ENCODE measurements around the gene OMG.

Gene OMG

DNA sequence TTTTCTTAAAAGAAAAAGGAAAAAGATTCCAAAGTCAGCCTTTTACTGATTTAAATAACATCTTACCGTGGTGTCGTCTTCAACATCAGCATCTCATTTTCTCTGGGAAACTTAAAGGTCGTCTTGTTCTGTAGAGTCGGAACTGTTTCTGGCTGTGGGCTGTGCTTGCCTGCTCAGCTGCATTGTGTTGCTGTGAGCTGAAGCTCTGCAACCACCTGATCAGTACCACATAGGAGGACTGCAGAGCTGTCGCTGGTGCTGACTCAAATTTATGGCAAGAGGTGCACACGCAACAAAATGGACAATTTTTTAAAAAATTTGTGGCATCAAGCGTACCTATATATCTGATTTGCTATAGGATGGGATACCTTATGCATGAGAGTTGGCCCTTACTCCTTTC lies at the start of gene OMG:
TSS of gene OMG (minus strand) at position 150 of the 400 bp plus-strand sequence. CDS start 908 bp downstream, outside the sequence.
- TF ChIP-seq TCF12 (IDR thresholded peaks at IDR 0.05; ENCODE audit: low read depth) (no peak), YY1 (IDR thresholded peaks at IDR 0.05; ENCODE audit: low read depth) (no peak), CREB1 (IDR thresholded peaks at IDR 0.05; ENCODE audit: low read depth) (no peak), MAX (IDR thresholded peaks at IDR 0.05) (no peak), TAF1 (IDR thresholded peaks at IDR 0.05; ENCODE audit: low read depth) (no peak), EP300 (IDR thresholded peaks at IDR 0.05; ENCODE audit: borderline replicate concordance) (no peak), ZBTB7A (IDR thresholded peaks at IDR 0.05; ENCODE audit: low read depth) (no peak), FOXM1 (IDR thresholded peaks at IDR 0.05; ENCODE audit: borderline replicate concordance, low read depth) (no peak), TEAD4 (IDR thresholded peaks at IDR 0.05) (no peak)

DNA sequence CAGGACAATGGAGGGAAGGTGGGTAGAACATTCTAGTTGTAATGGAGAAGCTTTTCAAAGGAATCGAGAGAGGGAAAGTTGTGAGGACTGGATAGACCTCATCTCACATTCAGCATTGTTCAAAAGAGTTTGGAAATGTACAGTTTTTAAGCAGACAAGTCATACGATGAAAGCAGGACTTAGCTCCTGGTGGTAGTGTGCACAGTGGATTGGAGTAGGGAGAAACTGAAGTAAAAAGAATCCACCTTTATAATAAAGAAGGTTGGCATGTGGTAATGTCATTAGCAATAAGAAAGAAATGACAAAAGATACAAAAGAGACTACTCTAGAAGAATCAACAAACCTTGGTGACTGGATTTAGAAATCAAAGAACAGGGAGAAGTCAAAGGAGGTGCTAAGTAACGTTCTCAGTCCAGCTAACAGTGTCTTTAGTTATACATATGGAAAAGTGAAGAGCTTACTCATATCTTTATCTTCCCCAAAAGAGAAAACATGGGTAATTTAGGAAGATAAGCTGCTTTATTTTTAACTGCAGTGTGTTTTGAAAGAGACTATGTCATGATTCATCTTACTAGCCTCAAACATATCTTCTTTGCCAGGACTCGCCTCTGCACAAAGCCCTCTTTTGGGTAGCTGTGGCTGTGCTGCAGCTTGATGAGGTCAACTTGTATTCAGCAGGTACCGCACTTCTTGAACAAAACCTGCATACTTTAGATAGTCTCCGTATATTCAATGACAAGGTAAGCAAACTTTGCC lies 43.0 kb upstream of the OMG start:
- no peak for TF ChIP-seq YY1 (IDR thresholded peaks at IDR 0.05; ENCODE audit: low read depth)
- no peak for TF ChIP-seq TAF1 (IDR thresholded peaks at IDR 0.05; ENCODE audit: low read depth)
- TF ChIP-seq EP300 (IDR thresholded peaks at IDR 0.05; ENCODE audit: borderline replicate concordance): no peak
- TF ChIP-seq CREB1 (IDR thresholded peaks at IDR 0.05; ENCODE audit: low read depth): no peak
- TF ChIP-seq EGR1 (IDR thresholded peaks at IDR 0.05): no peak
- TF ChIP-seq, protein P1, sequence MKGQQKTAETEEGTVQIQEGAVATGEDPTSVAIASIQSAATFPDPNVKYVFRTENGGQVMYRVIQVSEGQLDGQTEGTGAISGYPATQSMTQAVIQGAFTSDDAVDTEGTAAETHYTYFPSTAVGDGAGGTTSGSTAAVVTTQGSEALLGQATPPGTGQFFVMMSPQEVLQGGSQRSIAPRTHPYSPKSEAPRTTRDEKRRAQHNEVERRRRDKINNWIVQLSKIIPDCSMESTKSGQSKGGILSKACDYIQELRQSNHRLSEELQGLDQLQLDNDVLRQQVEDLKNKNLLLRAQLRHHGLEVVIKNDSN (IDR thresholded peaks at IDR 0.05): no peak
- no peak for TF ChIP-seq TEAD4 (IDR thresholded peaks at IDR 0.05)
- no peak for TF ChIP-seq CEBPB (IDR thresholded peaks at IDR 0.05)
- no peak for TF ChIP-seq RAD21 (IDR thresholded peaks at IDR 0.05; ENCODE audit: low read depth)
- TF ChIP-seq MAX (IDR thresholded peaks at IDR 0.05): no peak
- no peak for TF ChIP-seq FOXM1 (IDR thresholded peaks at IDR 0.05; ENCODE audit: borderline replicate concordance, low read depth)
- TF ChIP-seq, protein P2, sequence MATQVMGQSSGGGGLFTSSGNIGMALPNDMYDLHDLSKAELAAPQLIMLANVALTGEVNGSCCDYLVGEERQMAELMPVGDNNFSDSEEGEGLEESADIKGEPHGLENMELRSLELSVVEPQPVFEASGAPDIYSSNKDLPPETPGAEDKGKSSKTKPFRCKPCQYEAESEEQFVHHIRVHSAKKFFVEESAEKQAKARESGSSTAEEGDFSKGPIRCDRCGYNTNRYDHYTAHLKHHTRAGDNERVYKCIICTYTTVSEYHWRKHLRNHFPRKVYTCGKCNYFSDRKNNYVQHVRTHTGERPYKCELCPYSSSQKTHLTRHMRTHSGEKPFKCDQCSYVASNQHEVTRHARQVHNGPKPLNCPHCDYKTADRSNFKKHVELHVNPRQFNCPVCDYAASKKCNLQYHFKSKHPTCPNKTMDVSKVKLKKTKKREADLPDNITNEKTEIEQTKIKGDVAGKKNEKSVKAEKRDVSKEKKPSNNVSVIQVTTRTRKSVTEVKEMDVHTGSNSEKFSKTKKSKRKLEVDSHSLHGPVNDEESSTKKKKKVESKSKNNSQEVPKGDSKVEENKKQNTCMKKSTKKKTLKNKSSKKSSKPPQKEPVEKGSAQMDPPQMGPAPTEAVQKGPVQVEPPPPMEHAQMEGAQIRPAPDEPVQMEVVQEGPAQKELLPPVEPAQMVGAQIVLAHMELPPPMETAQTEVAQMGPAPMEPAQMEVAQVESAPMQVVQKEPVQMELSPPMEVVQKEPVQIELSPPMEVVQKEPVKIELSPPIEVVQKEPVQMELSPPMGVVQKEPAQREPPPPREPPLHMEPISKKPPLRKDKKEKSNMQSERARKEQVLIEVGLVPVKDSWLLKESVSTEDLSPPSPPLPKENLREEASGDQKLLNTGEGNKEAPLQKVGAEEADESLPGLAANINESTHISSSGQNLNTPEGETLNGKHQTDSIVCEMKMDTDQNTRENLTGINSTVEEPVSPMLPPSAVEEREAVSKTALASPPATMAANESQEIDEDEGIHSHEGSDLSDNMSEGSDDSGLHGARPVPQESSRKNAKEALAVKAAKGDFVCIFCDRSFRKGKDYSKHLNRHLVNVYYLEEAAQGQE (IDR thresholded peaks at IDR 0.05; ENCODE audit: low read depth): no peak
- no peak for TF ChIP-seq ZBTB7A (IDR thresholded peaks at IDR 0.05; ENCODE audit: low read depth)
- TF ChIP-seq TCF12 (IDR thresholded peaks at IDR 0.05; ENCODE audit: low read depth): no peak
- TF ChIP-seq NFIC (IDR thresholded peaks at IDR 0.05): no peak

DNA sequence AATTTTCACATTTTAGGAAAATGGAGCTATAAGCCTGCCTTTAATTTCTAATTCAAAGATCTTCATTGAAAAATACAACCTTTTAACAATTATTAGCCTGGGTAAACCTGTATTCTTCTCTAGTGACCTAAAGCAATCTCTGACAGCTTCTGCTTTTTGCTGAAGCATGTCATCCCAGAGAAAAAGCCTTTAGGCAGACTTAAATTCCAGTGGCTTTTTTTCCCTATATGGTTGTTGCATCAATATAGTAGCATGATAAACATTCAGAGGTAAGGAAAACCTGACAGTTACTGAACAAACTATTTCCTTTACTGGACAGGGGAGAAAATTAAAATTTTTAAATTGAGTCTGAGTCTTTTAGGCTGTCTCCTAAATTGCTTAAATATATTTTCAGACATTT lies 32.2 kb upstream of the OMG start:
- TF ChIP-seq, protein P1 (IDR thresholded peaks at IDR 0.05): no peak

- TF ChIP-seq FOXM1 (IDR thresholded peaks at IDR 0.05; ENCODE audit: borderline replicate concordance, low read depth) (no peak), EP300 (IDR thresholded peaks at IDR 0.05; ENCODE audit: borderline replicate concordance) (no peak), CREB1 (IDR thresholded peaks at IDR 0.05; ENCODE audit: low read depth) (no peak), EGR1 (IDR thresholded peaks at IDR 0.05) (no peak), TEAD4 (IDR thresholded peaks at IDR 0.05) (no peak), YY1 (IDR thresholded peaks at IDR 0.05; ENCODE audit: low read depth) (no peak)
- TF ChIP-seq, protein P2 (IDR thresholded peaks at IDR 0.05; ENCODE audit: low read depth): no peak
Observed at GRCh38 chr17:31328160-31328535, 31.1 kb upstream of the OMG start.

DNA sequence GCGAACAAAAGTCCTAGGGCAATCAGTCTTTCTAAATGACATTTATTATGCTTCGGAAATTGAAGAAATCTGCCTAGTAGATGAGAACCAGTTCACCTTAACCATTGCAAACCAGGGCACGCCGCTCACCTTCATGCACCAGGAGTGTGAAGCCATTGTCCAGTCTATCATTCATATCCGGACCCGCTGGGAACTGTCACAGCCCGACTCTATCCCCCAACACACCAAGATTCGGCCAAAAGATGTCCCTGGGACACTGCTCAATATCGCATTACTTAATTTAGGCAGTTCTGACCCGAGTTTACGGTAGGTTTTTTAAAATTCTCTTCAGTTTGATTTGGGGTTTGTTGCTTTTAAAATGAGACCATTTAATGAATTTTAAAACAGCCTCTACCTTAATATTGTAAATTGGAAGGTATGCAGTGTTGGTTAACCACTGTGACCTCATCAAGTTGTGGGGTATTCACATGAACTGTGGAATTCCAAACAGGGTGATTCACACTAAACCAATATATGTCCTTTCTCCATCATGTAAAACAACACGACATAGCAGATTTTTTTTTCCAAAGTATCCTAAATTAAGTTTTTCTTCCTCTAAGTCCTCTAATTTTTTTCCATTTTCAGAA lies 30.6 kb upstream of the OMG start:
- TF ChIP-seq TCF12 (IDR thresholded peaks at IDR 0.05; ENCODE audit: low read depth) (no peak), FOXM1 (IDR thresholded peaks at IDR 0.05; ENCODE audit: borderline replicate concordance, low read depth) (no peak), TAF1 (IDR thresholded peaks at IDR 0.05; ENCODE audit: low read depth) (no peak), ZBTB7A (IDR thresholded peaks at IDR 0.05; ENCODE audit: low read depth) (no peak), CEBPB (IDR thresholded peaks at IDR 0.05) (no peak), EP300 (IDR thresholded peaks at IDR 0.05; ENCODE audit: borderline replicate concordance) (no peak), CREB1 (IDR thresholded peaks at IDR 0.05; ENCODE audit: low read depth) (no peak), YY1 (IDR thresholded peaks at IDR 0.05; ENCODE audit: low read depth) (no peak), NFIC (IDR thresholded peaks at IDR 0.05) (no peak), MAX (IDR thresholded peaks at IDR 0.05) (no peak), RAD21 (IDR thresholded peaks at IDR 0.05; ENCODE audit: low read depth) (no peak), TEAD4 (IDR thresholded peaks at IDR 0.05) (no peak), EGR1 (IDR thresholded peaks at IDR 0.05) (no peak)
- TF ChIP-seq, protein P2 (IDR thresholded peaks at IDR 0.05; ENCODE audit: low read depth): no peak
- TF ChIP-seq, protein P1 (IDR thresholded peaks at IDR 0.05): no peak
